MM.1S (cell line): ENCODE data around the gene SCARF2.

Experiments used
- DNase-seq: peaks from one replicate; pipeline ENCODE4 v3.0.0-alpha.2; 2015
- H2AFZ ChIP-seq: fragments of 300-600 bp; sonication (generic); 2 replicates; pipeline ENCODE4 v1.6.0; 2016; ENCODE audit warnings: antibody characterized with exemption, low read length
- H3F3A ChIP-seq: fragments of 300-600 bp; sonication (generic); 2 replicates; pipeline ENCODE4 v1.6.1; 2016; ENCODE audit warnings: mild to moderate bottlenecking, antibody characterized with exemption, low read length, moderate library complexity, mixed read lengths; ENCODE audit not compliant: insufficient read depth
- H3K27ac ChIP-seq: fragments of 300-600 bp; sonication (generic); 2 replicates; pipeline ENCODE4 v1.5.1; 2016; ENCODE audit warnings: mild to moderate bottlenecking, low read length
- H3K27me3 ChIP-seq: fragments of 300-600 bp; sonication (generic); replicated peaks from 2 replicates; pipeline ENCODE4 v1.6.0; 2016; ENCODE audit warnings: low read length; ENCODE audit not compliant: insufficient read depth
- H3K36me3 ChIP-seq: fragments of 300-600 bp; sonication (generic); replicated peaks from 2 replicates; pipeline ENCODE4 v1.6.1; 2016; ENCODE audit warnings: mild to moderate bottlenecking, low read length, mixed read lengths; ENCODE audit not compliant: insufficient read depth
- H3K4me1 ChIP-seq: fragments of 300-600 bp; sonication (generic); 2 replicates; pipeline ENCODE4 v1.6.1; 2016; ENCODE audit warnings: low read length, mixed read lengths
- H3K4me2 ChIP-seq: fragments of 300-600 bp; sonication (generic); 2 replicates; pipeline ENCODE4 v1.6.0; 2016; ENCODE audit warnings: low read depth, low read length
- H3K4me3 ChIP-seq: fragments of 300-600 bp; sonication (generic); 2 replicates; pipeline ENCODE4 v1.5.1; 2016; ENCODE audit warnings: low read length, mixed read lengths
- H3K79me2 ChIP-seq: fragments of 300-600 bp; sonication (generic); 2 replicates; pipeline ENCODE4 v1.6.1; 2016; ENCODE audit warnings: mixed run types, low read length, mixed read lengths
- H3K9ac ChIP-seq: fragments of 300-600 bp; sonication (generic); 2 replicates; pipeline ENCODE4 v1.6.1; 2016; ENCODE audit warnings: low read length, mixed read lengths
- H3K9me2 ChIP-seq: fragments of 300-600 bp; sonication (generic); replicated peaks from 2 replicates; pipeline ENCODE4 v1.6.1; 2016; ENCODE audit warnings: mild to moderate bottlenecking, low read length, mixed read lengths; ENCODE audit not compliant: insufficient read depth
- H3K9me3 ChIP-seq: fragments of 300-600 bp; sonication (generic); replicated peaks from 2 replicates; pipeline ENCODE4 v1.6.1; 2016; ENCODE audit warnings: mild to moderate bottlenecking, low read length, mixed read lengths; ENCODE audit not compliant: insufficient read depth
- H4K20me1 ChIP-seq: fragments of 300-600 bp; sonication (generic); 2 replicates; pipeline ENCODE4 v1.6.1; 2016; ENCODE audit warnings: mild to moderate bottlenecking, low read length, moderate library complexity, mixed read lengths; ENCODE audit not compliant: insufficient read depth
- CTCF ChIP-seq: fragments of 300-600 bp; sonication (generic); IDR thresholded peaks from 2 replicates; pipeline ENCODE4 v1.5.1; 2016; ENCODE audit warnings: antibody characterized with exemption, low read length, mixed read lengths
- EZH2 ChIP-seq: fragments of 300-600 bp; sonication (generic); optimal IDR thresholded peaks from 2 replicates; pipeline ENCODE3; 2017; ENCODE audit warnings: low read depth, mild to moderate bottlenecking, antibody characterized with exemption, low read length, mixed read lengths
- EZH2phosphoT487 ChIP-seq: fragments of 300-600 bp; sonication (generic); IDR thresholded peaks from 2 replicates; pipeline ENCODE4 v1.6.1; 2018; ENCODE audit warnings: antibody characterized with exemption, low read length

SCARF2 gene

GRCh38 chr22:20439556-20439927 is 1.9 kb upstream of the SCARF2 start:
- H3K27me3 ChIP-seq = peaks cover 39% of the 10 kb centered on the region

GRCh38 chr22:20438678-20439492 is 1.3 kb upstream of the SCARF2 start:
- no peak overlapping the region for H2AFZ ChIP-seq
- no peaks in the 10 kb centered on the region for H3K79me2 ChIP-seq
- H3K9ac ChIP-seq = no peak overlapping the region
- DNase-seq = no peak
- no peak overlapping the region for H3K4me2 ChIP-seq
- H4K20me1 ChIP-seq = no peaks in the 10 kb centered on the region
- H3K36me3 ChIP-seq = no peaks in the 10 kb centered on the region
- H3K9me3 ChIP-seq = no peaks in the 10 kb centered on the region
- TF ChIP-seq EZH2phosphoT487 (no peak), EZH2 (no peak), CTCF (no peak)
- H3K9me2 ChIP-seq = no peaks in the 10 kb centered on the region
- H3K27me3 ChIP-seq = peaks cover 43% of the 10 kb centered on the region
- H3K4me1 ChIP-seq = no peaks in the 10 kb centered on the region
- no peak overlapping the region for H3K27ac ChIP-seq
- H3K4me3 ChIP-seq = no peak overlapping the region
- no peaks in the 10 kb centered on the region for H3F3A ChIP-seq

More at GRCh38 chr22:20439556-20439927, 1.9 kb upstream of the SCARF2 start:
- Histone ChIP-seq H3K4me2 (no peak overlapping the region), H3K9ac (no peak overlapping the region), H3K4me3 (no peak overlapping the region), H3K27ac (no peak overlapping the region), H3K4me1 (no peaks in the 10 kb centered on the region), H3K9me3 (no peaks in the 10 kb centered on the region), H3F3A (no peaks in the 10 kb centered on the region), H2AFZ (no peak overlapping the region), H4K20me1 (no peaks in the 10 kb centered on the region), H3K36me3 (no peaks in the 10 kb centered on the region), H3K79me2 (no peaks in the 10 kb centered on the region), H3K9me2 (no peaks in the 10 kb centered on the region)
- DNase-seq = no peak
- no peak for TF ChIP-seq EZH2phosphoT487
- TF ChIP-seq EZH2 = no peak
- TF ChIP-seq CTCF = no peak

GRCh38 chr22:20438427-20438677 is 727 bp upstream of the SCARF2 start:
- Histone ChIP-seq H3K36me3 (no peaks in the 10 kb centered on the region), H3K4me1 (no peaks in the 10 kb centered on the region), H3K27me3 (peaks cover 43% of the 10 kb centered on the region), H3K9ac (no peak overlapping the region), H4K20me1 (no peaks in the 10 kb centered on the region), H3K4me2 (no peak overlapping the region), H3K9me2 (no peaks in the 10 kb centered on the region), H3K27ac (no peak overlapping the region), H3K9me3 (no peaks in the 10 kb centered on the region), H3K79me2 (no peaks in the 10 kb centered on the region), H2AFZ (no peak overlapping the region), H3K4me3 (no peak overlapping the region), H3F3A (no peaks in the 10 kb centered on the region)
- TF ChIP-seq CTCF (no peak), EZH2phosphoT487 (no peak)
- no peak for DNase-seq
